HG03439 (cell line): Measurements from ENCODE around the gene SAMD7.
A peak's percentile ranks its signal among the peaks of the same experiment; 100 is the strongest.

Experiments
- ATAC-seq: cut with Tn5 transposase; IDR thresholded peaks from one replicate; pipeline ENCODE4 v1.9.1; 2021; ENCODE audit warnings: mild to moderate bottlenecking, moderate library complexity; ENCODE audit not compliant: unreplicated experiment

SAMD7 gene

GRCh38 chr3:169907476-169907875, 3.9 kb upstream of the SAMD7 start:
- no peak for ATAC-seq

GRCh38 chr3:169907944-169908343, 3.4 kb upstream of the SAMD7 start:
- ATAC-seq: no peak

- ATAC-seq: no peak
Measured at GRCh38 chr3:169913323-169913722, 2.0 kb downstream of the SAMD7 start.

GRCh38 chr3:169914321-169914720, 2.9 kb downstream of the SAMD7 start:
- ATAC-seq: no peak

- ATAC-seq: no peak
Measured at GRCh38 chr3:169923189-169923588, 11.8 kb downstream of the SAMD7 start.

GRCh38 chr3:169923831-169924230, 12.5 kb downstream of the SAMD7 start:
- no peak for ATAC-seq

- no peak for ATAC-seq
Measured at GRCh38 chr3:169929830-169930519, 18.6 kb downstream of the SAMD7 start.

GRCh38 chr3:169930843-169931242, 19.5 kb downstream of the SAMD7 start:
- no peak for ATAC-seq

GRCh38 chr3:169931747-169932520, 20.6 kb downstream of the SAMD7 start:
- ATAC-seq: peak; percentile 88

GRCh38 chr3:169939320-169939719, 27.9 kb downstream of the SAMD7 start:
- no peak for ATAC-seq

GRCh38 chr3:169939751-169940150, 28.4 kb downstream of the SAMD7 start:
- ATAC-seq: no peak

- ATAC-seq: peak; percentile 76
Measured at GRCh38 chr3:169940470-169941181, 29.3 kb downstream of the SAMD7 start.

- peak; percentile 81 for ATAC-seq
Measured at GRCh38 chr3:169945313-169945712, 33.9 kb downstream of the SAMD7 start.

GRCh38 chr3:169946336-169946735, 35.0 kb downstream of the SAMD7 start:
- ATAC-seq: no peak

GRCh38 chr3:169948559-169949448, 37.4 kb downstream of the SAMD7 start:
- no peak for ATAC-seq

GRCh38 chr3:169952045-169952444, 40.7 kb downstream of the SAMD7 start:
- no peak for ATAC-seq

GRCh38 chr3:169953462-169954141, 42.2 kb downstream of the SAMD7 start:
- ATAC-seq: no peak

GRCh38 chr3:169954142-169954756, 42.9 kb downstream of the SAMD7 start:
- ATAC-seq: peak; percentile 72

- no peak for ATAC-seq
Measured at GRCh38 chr3:169955406-169955805, 44.0 kb downstream of the SAMD7 start.

- no peak for ATAC-seq
Measured at GRCh38 chr3:169964176-169964575, 52.8 kb downstream of the SAMD7 start.
